Glomerular visceral epithelial cell (primary cell): ENCODE measurements around the gene MRPS6.

Source experiments
- DNase-seq: peaks from one replicate; pipeline ENCODE4 v3.0.0-alpha.2; 2016; ENCODE audit errors: extremely low spot score

Gene MRPS6

DNA sequence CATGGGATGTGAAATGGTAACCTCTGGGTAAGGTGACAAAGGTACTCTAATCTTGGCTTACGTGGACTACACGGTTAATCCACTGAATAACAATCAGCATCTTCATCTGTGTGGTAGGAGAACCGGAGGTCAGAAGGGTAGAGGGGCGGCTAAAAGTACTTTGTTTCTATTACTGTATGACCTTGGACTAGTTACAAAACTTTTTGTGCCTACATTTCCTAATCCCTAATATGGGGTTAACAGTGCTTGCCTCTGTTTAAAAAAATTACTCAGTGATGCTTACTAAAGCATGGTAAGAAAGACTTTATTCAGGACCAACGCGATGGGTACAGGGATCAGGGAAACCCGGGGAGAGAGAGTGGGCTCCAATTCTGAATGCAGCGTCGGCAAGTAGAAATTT is 1.7 kb upstream of the MRPS6 start:
- DNase-seq, result no peak

DNA sequence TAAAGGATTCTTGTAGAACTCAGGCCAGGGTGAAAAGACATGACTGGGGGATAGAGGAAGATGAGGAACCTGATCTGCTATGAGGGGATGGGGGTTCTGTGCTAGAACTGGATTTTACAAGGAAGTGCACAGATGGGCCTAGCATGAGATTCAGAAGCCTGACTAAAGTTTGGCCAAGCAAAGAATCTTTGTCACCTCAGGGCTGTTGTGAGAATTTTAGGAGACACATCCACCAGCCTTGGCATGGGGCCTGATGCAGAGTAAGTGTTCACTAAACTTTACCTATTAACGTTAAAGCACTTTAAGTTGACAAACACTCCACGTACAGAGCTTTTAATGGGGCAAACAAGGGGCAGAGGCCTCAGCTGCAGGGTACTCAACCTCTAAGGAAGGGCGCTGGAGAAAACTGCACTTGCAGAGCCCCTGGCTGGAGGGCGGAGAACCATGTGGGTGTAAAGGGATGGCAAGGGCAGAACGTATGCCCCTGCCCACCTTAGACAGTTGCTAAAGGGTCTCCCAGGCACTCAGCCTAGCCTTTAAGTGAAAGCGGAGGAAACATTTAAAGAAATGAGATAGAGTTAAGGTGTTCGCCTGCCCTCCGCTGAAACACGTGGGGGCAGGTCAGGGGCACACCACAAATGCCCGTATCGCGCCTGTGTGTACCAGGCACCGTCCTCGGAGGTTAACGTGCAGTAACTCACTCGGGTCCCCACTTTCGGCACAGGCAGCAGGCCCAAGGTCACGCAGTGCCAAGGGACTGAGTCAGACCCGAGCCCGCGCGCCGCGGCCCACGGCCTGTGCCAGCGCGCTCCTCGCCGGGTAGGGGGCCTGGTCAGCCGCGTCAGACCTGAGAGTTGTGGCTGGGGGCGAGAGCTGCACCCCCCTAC is 990 bp upstream of the MRPS6 start:
- no peak for DNase-seq

DNA sequence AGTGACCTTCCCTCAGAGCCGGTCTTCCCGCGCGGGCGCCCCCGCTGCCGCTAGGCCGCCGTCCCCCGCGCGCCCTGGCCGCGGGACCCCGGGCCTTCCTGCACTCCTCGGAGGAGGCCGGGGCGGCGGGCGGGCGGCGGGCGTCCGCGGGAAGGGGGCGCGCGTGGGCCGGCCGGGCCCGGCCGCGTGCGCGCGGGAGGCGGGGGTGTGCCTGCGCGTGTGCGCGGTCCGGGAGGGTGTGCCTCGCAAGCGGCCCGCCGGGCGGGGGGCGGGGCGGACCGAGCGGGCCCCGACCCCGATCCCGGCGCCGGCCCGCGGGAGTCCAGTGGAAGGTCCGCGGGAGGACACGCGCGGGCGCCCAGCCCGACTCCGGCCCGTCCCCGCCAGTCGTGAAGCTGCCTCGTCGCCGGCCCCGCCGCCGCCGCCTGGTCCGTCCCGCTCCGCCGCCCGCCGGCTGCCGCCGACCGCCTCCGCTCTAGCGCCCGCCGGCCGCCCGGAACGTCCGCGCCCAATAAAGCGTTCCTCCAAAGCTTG is 438 bp downstream of the MRPS6 start:
- DNase-seq, result peak; percentile 26

DNA sequence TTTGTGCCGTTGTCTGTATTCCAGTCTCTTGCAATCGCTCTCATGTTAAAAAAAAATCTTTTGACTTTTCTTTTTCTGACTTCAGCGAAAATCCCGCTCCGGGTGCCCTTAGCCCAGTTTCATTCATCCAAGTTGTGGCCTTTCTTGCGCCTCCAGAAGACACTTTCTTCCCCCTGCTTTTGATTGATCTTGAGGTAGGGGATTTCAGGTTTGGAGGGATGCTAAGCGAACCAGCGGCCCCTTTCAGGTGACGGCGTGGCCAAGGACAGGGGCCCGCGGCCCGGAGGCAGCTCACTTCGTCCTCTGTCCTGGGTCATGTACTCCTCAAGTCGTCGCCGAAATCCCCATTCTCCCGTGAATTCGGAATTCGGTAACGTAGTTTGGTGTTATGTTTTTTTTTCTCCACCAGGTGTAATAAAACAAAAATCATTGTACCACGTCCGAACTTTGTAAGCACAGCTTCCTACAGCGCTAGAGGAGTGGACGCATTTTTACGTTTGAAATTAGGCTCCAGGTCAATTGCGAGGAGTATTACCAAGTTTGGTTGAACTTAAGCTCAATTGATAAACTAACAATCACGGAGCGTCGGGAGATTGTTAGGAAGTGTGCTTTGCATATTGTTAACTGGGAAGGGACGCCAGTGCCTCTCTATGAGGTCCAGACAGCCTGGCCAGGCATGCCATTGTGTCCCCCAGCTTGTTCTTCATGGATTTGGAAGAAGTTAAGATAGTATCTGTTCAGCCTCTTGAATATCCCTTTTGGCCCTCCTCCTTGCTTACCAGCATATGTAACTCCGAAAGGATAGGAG is 1.1 kb downstream of the MRPS6 start:
- peak; percentile 14 for DNase-seq

DNA sequence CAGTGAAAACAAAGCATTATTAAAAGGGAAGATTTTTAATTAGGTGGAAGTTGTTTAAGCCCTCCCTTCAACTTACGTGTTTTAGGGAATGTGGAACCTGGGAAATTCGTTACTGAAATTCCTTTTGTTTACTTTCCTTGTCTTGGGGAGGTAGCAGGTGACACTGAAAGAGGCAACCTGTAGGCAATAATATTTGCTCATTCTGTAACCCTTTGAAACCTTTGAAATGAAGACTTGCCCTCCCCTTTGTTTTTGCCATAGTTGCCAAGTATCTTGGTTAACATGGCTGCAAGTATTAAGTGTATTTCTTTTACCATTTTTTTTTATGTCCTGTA is 1.7 kb downstream of the MRPS6 start:
- DNase-seq, result no peak

DNA sequence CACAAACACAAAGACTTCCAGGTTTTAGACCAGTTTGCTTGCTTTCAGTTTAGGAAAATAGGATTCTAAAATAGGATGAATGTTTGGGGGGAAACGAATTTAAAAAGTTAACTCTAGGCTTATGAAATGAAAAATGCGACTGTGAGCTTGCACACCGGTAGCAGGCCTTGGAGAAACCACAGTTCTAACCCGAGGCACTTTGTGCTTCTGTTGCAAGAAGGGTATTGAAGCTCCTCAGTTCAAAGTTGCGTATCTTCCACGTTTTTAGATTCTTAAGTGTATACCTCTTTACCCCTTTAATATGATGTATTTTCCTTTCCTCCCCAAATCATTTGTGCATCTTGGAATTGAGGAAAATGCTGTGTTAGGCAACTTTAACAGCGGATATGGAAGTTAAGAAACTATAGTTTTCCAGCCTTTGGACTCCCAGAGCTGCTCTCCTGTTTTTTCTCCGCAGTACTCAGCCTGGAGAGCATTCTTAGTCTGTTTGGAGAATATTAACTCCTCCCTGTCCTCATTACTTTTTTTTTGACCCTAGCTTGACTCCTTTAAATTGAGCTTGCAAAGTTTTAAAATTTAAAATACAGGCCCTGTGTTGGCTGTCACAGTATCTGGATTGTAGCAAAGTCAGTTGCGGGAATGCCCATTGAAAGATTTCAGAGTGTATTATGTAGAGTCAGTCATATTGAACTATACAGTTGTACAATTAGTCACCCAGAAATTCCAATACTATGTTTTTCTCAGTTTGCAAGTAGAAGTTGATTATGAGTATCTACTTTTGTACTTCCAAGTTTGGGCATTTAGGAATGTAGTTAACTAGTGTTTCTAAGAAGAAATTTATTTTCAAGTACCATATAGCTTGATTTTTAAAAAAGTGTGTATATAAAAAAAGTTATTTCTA is 2.6 kb downstream of the MRPS6 start:
- no peak for DNase-seq

DNA sequence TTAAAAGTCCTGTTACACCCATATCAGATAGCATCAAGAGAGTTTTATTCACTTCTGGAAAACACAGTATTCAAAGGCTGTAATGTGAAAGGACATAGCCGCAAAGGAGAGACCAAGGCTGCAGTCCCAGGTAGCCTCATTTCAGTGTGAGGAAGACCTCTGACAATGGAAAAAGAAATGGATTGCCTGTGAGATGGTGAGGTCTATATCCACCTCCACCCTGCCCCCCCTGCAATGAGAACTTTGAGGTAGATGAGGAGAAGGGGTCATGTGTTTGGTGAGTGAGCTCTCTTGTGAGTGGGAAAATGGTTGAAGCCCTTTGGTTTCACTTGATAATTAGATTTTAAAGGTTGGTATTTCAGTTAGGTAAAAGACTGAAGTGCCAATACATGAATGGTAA is 3.5 kb downstream of the MRPS6 start:
- DNase-seq, result no peak

DNA sequence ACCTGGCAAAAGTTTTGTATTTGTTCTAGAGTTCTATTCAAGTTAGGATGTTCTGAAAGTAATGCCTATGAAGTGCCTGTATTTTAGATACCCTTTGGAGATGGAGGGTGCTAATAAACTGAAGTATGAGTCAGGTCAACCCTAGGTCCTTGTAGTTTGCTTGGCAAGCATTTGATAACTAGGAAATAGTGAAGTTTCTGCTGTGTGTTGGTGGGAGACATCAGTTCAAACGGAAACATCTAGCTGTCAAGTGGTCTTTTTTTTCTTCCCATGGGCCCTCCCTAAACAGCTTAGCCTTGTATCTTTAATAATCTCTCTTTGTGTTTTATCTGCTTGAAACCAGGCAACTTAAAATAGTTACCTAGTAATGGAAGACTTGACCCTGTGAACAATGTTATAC is 4.5 kb downstream of the MRPS6 start:
- no peak for DNase-seq

DNA sequence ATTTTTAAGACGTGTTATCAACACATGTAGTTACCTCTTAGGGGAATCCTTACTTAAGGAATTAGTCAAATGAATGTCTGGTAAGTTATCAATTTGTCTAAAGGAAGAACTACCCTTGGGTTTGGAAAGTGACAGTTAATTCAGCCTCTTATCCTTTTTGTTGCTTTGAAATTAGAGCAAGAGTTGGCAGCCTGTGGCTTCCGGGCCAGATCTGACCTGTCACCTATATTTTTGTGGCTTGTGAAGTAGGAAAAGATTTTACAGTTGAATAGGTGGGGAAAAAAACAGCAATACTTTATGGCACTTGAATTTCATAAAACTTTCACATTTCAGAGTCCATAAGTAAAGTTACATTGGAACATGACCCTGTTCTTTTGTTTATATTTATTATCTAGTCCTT is 5.5 kb downstream of the MRPS6 start:
- peak; percentile 7 for DNase-seq

DNA sequence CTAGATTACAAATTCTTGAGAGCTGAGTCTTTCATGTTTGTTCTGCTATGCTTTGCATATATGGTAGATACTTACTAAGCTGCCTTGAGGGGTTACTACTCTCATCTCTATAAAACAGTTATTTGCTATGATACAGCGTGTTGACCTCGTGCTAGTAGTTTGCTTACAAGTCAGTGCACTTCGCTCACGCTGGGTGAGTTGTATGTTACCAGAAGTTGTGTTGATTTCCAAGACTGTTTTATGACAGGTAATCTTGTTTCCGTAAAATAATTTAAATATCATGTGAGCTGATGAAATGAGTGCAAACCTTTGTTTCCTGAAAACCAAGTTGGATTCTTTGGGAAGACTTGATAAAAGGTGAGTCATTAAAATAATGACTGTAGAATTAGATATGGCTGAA is 7.3 kb downstream of the MRPS6 start:
- no peak for DNase-seq

DNA sequence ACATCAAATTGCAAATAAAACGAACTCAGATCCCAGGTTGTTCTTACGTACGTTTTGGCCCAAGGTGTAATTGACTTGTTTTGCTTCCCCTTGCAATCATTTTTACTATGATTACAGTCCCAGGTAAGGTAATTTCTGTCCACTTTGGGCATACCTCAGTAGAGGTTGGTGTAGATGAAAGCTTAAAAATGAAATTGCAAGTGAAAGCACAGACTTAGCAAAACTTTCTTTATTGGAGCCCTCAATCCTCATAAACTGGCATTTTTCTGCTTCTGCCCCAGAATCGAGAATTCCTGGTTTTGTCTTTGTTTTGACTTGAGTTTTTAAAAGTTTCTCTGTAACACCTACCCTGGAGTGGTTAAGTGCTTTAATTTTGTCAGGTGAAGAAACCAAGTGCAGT is 9.4 kb downstream of the MRPS6 start:
- DNase-seq, result no peak

DNA sequence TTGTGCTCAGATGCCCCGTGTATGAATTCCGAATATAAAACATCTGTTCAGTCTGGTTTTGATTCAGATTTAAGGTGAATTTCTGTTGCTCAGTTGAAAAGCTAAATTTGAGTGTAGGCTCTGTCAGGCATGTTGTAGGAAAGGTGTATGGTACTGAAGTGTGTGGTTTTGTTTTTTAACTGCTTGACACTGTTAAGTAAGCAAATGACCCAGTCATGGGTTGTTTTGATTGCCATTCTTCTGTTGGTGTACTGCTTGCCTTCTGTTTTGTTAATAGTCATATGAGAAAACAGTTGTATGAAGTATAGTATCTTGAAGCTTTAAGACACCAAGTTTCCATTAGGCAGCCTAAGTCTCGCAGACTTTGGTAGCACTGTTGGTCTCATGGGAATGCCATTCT is 10.0 kb downstream of the MRPS6 start:
- no peak for DNase-seq

DNA sequence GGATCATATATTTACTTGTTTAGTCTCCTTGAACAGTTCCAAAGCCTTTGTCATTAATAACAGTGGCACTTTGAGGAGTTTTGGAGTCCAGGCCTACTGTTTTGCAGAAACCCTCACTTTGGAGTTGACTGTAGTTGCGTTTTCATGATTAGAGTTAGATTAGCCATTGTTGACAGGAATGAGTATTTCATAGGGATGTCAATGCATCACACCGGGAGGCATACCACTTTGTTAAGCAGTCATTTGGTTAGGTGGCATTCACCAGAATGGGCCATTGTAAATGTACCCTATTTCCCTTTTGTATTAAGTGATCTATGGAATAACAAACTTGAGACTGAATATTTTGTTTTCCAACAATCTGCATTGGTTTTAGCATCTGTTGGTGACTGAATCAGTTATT is 11.8 kb downstream of the MRPS6 start:
- no peak for DNase-seq

DNA sequence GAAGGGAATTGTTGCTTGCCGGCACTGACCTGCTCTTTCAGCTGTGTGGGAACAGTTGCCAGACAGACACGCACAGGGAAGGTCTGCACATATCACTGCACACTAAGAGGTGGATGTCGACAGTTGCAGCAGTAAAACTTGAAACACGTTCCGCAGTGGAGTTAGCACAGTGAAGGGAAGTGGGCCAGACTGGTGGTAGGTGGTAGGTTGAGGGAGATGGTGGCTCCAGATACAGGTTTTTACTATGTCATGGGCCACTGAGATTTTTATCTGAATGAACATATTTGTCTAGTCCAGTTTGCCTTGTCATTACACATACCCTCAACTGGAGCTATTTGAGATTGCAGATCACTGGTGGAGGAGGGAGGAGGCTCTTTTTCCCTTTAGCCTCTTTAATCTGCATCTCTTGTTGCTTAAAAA is 13.5 kb downstream of the MRPS6 start:
- no peak for DNase-seq

DNA sequence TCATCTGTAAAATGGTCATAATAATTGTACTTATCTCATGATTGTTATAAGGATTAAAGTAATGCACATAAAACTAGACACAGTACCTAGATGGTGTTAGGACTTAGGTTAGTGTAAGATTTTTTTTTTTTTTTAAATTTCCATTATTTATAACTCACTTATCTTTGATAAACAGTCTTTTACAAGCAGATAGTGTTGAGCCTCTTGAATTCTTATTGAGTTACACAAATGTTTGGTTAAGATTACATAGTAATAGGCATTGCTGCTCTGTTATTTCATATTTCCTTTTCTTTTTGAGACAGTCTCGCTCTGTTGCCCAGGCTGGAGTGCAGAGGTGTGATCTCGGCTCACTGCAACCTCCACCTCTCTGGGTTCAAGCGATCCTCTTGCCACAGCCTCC is 15.4 kb downstream of the MRPS6 start:
- DNase-seq, result no peak

DNA sequence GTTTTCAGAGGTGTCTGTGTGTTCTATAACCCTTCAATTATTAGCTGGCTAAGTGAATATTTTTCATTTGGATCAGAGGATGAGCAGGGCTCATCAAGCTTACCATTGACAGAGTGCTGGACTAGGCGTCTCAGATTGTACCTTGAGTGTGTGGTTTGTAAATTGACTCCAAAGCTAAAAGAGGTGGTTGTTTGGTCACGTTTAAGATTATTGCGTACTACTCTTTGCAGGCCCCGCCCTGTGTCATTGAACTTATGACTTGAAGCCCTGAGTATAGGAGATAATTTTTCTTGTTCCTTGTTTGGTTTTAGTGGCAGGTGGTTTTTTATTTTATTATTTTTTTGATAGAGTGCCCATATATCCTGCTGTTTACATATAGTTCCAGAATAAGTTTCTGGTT is 17.7 kb downstream of the MRPS6 start:
- no peak for DNase-seq

DNA sequence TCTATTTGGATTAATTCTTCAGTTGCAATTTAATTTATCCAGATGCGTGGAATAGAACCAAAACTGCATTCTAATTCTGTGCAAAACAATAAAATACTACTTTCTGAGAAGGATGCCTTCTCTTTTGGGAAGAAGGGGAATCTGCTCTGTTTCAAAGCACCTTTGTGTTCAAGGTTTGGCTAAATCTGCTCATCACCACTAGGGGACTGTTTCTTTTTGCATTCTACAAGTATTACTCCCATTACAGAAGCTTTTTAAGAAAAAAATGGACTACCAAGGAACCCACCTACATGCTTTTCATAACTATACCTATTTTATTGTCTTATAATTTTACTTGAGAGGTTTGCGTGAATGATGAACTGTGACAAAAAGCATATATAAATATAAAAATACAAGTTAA is 18.2 kb downstream of the MRPS6 start:
- no peak for DNase-seq

DNA sequence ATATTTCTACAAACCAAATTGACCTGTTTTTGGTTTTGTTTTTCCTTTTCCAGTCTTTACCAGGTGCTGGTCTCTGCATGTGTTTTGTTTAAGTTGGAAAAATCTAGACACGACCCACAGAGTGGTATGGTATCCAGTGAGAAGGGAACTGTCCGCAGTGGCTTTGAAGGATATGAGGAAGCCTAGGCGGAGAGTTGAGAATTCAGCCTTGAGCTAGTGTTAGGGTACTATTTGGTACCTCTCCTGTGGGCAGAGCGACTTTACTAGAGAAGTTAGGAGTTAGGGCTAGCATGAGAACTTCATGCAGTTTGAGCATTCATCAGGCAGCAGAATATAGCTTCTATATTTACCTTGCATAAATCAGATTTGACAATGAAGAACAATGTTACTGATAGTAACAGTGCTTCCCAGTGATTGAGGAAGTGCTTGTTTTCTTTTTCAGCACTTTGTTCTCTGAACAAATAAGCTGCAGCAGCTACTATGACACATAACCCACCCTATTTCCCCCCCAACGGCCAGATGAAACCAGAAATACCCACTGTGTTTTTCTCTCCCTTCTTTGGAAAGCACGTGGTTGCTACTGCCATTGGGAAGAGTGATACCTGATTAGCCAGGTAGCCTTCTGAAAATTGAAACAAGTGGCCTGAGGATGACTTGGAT is 19.0 kb downstream of the MRPS6 start:
- DNase-seq, result no peak

DNA sequence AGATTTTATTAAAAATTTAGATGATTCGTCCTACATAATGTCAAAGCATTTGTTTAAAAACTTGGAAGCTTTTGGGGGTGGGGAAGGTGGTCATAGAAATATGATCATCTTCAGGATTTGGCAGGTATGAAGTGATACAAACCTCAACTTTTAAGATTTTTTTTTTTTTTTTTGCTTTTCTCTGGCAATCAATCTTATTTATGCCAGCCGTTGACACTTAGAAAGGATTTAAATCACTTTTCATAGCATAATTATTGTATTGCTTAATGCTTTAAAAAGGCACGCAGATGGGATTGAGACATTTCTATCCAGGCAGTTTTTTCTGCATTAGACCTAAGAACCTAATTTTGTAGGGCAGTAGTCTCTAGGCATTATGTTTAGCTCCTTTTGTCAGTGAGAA is 19.7 kb downstream of the MRPS6 start:
- DNase-seq, result no peak

DNA sequence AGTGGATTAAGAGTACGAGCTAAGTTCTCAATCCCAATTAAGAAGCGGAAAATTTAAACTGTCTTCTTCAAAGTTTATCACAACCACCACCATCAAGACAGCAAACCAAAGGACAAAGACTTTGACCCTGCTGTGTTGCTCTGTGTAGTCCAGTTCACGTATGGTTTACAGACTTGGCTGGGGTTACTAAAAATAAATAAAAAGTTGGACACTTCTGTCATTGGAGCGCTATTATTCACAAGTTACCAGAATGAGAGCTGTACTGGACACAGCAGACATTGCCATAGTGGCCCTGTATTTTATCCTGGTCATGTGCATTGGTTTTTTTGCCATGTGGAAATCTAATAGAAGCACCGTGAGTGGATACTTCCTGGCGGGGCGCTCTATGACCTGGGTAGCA is 21.6 kb downstream of the MRPS6 start:
- no peak for DNase-seq

DNA sequence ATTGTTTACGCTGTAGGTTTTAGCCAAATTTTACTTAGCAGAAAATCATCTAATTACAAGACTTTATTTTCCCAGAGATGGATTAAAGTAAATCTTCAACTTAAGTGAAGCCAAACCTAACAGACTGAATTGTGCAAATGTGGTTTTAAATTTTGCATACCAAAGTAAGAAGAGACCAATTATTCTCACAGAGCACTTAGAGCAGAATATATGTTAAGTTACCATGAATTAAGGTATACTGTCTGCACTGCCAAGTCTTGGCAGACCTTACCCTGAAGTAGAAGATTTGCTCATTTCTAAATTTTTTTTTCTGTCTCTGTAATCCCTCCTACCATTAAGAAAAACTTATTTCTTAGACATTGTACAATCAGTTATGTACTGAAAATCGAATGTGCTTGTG is 24.1 kb downstream of the MRPS6 start:
- DNase-seq, result no peak

DNA sequence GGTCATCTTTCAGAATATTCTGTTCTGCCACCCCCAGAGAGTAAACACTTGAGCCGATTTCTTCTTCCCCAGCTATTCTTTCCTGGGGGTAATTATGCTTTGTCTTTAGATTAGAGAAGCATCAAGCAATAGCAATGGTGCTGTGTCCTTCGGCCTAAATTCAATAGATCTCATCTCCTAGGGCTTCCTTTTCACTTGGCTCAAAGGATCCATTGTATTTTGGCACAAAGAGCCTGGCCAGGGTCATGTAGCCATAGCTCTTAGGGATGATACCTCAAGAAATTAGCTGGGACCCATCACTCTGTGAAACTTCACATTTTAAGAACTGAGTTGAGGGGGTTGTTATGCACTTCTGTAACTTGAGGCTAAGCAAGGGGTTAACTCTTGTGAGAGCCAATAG is 27.0 kb downstream of the MRPS6 start:
- no peak for DNase-seq
